ENCODE measurements around the gene ZFP64. TPM values are rescaled to one million over a fixed set of nuclear protein-coding genes. Genes with fewer than 3 reads are reported as not detected.

ZFP64 gene
- total RNA-seq, 3 donors from 2014 or later: 15.0 to 23.5 (median 15.3) TPM

DNA sequence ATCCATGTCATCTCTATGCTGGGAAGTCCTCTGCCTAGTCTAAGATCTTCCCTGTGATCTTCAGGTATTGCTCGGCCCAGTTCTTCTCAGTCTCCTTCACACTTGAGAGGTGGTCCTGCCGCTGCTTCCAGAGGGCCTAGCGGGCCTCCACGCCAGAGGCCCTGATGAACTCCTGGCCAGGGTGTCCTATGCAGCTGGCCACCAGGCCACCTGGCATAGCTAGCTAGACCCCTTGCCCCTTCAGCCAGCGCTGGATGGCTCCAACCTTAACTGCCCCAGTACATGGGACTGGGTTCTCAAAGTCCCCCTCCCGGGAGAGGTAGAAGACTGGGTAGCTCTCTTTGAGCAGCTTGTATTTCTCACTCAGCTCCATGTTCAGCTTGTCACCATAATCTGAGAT is 81.1 kb downstream of the ZFP64 start:
- no peak overlapping the region for H3K4me3 ChIP-seq
- ATAC-seq (no peak), DNase-seq (no peak)
- peaks cover 8% of the 10 kb centered on the region for H3K4me1 ChIP-seq (ENCODE audit: low read depth)
- H3K9me3 ChIP-seq: no peaks in the 10 kb centered on the region
- H3K36me3 ChIP-seq (ENCODE audit: low read depth): no peaks in the 10 kb centered on the region
- intact Hi-C loops (cut with DNase I, micrococcal nuclease): no loop called here
- TF ChIP-seq, protein P1, sequence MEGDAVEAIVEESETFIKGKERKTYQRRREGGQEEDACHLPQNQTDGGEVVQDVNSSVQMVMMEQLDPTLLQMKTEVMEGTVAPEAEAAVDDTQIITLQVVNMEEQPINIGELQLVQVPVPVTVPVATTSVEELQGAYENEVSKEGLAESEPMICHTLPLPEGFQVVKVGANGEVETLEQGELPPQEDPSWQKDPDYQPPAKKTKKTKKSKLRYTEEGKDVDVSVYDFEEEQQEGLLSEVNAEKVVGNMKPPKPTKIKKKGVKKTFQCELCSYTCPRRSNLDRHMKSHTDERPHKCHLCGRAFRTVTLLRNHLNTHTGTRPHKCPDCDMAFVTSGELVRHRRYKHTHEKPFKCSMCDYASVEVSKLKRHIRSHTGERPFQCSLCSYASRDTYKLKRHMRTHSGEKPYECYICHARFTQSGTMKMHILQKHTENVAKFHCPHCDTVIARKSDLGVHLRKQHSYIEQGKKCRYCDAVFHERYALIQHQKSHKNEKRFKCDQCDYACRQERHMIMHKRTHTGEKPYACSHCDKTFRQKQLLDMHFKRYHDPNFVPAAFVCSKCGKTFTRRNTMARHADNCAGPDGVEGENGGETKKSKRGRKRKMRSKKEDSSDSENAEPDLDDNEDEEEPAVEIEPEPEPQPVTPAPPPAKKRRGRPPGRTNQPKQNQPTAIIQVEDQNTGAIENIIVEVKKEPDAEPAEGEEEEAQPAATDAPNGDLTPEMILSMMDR (IDR thresholded peaks at IDR 0.05): no peak

DNA sequence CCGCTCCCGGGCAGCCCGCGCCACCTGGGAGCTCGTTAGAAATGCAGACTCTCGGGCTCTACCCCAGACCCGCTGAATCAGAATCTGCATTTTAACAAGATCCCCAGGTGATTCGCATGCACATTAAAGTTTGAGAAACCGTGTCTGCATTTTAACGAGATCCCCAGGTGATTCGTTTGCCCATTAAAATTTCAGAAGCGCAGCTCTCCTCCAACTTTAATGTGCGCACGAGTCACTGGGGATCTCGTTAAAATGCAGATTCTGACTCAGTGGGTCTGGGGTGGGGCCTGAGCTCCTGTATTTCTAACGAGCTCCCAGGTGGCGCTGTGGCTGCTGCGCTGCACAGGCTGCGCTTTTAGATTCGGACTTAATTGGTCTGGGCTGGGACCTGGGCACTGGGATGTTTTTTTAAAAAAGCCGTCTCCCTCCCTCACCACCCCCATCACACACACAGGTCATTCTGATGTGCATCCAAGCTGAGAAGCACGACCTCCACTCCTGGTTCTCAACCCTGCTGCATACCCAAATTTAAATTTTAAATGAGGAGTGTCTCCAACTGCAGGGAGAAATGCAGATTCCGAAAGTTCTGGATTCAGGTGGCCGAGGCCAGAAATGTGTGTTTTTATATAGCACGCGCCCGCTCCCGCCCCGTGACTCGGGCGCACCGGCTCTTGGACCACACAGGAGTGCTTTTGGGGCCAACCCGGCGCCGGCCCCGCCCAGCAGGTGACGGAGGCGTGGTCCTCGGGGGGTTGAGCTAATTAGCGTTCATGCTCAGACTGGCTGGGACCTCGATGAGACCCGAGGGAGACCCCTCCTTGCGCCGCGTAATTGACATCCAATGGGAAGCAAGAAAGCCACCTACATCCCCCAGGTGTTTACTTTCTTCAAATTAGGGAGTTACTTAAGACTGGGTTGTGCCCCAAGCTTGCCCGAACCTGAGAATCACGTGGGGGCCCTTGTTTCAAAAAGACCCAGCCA is 85.8 kb downstream of the ZFP64 start:
- intact Hi-C loops (cut with DNase I, micrococcal nuclease): no loop called here
- peak in 2 of 3 donors; percentile 29 to 33 for DNase-seq

DNA sequence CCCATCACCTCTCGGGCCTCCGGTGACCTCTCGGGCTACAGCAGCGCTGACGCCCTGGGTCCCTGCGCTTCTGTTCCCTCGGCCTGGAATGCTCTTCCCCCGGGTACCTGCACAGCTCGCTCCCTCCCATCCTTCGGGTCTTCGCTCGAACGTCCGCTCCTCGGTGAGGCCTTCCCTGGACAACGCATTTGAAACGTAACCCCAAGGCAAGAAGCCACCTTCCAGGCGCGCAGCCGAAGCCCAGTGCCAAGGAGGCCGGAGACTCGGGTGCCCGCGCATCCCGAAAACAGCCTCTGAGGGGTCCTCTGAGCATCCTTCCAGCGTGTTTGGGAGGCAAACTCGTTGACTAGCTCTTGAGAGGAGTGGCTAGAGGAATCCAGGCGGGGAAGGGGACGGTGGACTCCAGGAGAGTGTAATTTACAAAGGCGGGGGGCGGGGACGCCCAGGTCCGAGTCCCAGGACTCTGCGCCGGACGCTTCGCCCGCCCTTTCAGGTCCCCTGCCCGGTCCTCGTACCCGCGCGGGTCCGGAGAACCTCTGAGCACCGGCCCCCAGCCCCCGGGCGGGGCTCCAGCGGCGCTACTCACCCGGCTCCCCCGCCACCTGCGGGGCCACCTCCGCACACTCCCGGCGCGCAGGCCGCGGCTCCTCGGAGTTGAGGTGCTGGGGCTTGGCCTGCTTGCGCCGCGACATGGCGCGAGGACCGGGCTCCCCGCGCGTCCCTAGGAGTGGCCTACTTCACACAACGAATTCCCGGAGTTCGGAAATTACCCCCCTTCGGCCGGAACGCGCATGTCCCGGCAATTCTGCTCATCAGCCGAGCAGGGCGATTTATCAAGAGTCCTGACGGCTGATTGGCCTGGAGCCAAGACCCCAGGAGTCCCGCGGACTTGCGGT is 86.8 kb downstream of the ZFP64 start:
- intact Hi-C loops (cut with DNase I, micrococcal nuclease): no loop called here
- TF ChIP-seq, protein P1 (IDR thresholded peaks at IDR 0.05): no peak
- Histone ChIP-seq H3K9me3 (no peaks in the 10 kb centered on the region), H3K4me1 (ENCODE audit: low read depth) (peaks cover 24% of the 10 kb centered on the region), H3K36me3 (ENCODE audit: low read depth) (no peaks in the 10 kb centered on the region), H3K4me3 (no peak overlapping the region)
- ATAC-seq (peak; percentile 48), DNase-seq (peak in 1 of 3 donors; percentile 29)

More for the DNA sequence above, 85.8 kb downstream of the ZFP64 start:
- Histone ChIP-seq H3K4me1 (ENCODE audit: low read depth) (peaks cover 24% of the 10 kb centered on the region), H3K9me3 (no peaks in the 10 kb centered on the region), H3K4me3 (no peak overlapping the region), H3K36me3 (ENCODE audit: low read depth) (no peaks in the 10 kb centered on the region)
- TF ChIP-seq, protein P1 (IDR thresholded peaks at IDR 0.05): no peak
- ATAC-seq: peak; percentile 45

DNA sequence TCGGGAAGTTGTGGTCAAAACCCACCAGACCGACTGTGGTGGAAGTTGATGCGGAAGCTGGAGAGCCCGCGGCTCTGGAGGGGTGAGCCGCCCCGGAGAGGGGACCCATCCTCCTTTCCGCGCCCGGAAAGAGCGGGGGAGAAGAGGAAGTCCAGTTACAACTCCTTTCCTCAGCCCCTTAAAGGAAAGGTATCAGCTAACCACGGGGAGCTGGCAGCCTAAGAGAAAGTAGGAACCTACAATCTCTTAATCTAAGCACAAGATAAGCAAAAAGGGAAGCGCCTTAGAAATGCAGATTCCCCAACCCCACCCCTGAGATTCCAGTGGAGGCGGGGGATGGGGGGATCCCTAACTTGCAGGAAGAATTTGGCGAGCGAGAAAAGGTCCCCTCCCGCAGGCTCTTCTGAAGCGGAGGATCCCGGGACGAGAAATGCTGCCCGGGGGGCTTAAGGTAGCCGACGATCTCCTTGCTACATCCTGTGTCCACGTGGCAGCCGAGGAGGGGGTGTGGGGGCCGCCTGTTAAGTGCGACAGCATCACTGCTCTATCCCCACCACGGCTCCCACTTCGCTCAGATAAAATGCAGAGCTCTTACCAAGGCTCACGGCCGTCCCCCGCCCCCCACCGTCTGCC is 87.5 kb downstream of the ZFP64 start:
- Histone ChIP-seq H3K9me3 (no peaks in the 10 kb centered on the region), H3K36me3 (ENCODE audit: low read depth) (no peaks in the 10 kb centered on the region), H3K4me1 (ENCODE audit: low read depth) (peaks cover 24% of the 10 kb centered on the region), H3K4me3 (no peak overlapping the region)
- TF ChIP-seq, protein P1 (IDR thresholded peaks at IDR 0.05): no peak
- ATAC-seq (no peak), DNase-seq (no peak)
- intact Hi-C loops (cut with DNase I, micrococcal nuclease): no loop called here

DNA sequence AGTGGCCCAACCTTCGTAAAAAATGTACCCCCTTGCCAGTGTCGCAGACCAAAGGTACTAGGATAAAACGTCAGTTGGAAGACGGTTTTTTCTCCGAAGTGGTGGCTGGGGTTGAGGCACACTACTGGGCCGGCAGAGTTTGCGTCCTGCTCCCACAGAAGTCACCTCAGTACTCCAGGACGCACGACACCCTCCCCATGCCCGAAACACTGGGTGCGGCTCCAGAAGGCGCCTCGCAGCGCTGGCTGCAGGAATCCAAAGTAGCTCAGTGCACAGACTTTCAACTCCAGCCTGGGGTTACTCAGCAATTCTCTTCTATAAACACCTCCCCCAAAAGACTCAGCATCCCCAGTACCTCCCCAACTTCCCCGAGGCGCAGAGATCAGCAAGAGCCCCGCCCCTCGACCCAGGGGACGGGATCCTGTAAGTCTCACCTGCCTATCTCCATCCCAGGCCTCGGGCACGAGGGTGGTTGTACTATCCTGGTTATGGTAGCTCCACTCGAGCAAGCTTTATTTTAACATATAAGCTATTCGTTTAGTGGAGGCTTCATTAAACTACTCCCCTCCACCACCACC is 88.2 kb downstream of the ZFP64 start:
- Histone ChIP-seq H3K4me3 (no peak overlapping the region), H3K9me3 (no peaks in the 10 kb centered on the region), H3K4me1 (ENCODE audit: low read depth) (peaks cover 24% of the 10 kb centered on the region), H3K36me3 (ENCODE audit: low read depth) (no peaks in the 10 kb centered on the region)
- TF ChIP-seq, protein P1 (IDR thresholded peaks at IDR 0.05): no peak
- ATAC-seq: no peak
- peak in 1 of 3 donors; percentile 26 for DNase-seq
- intact Hi-C loops (cut with DNase I, micrococcal nuclease): no loop called here

Measured in mucosa of descending colon (tissue), 3 donors.